GM19025 (cell line): ENCODE measurements around the gene SETD7.

ENCODE experiments used
- ATAC-seq: cut with Tn5 transposase; IDR thresholded peaks from one replicate; pipeline ENCODE4 v1.9.1; 2021; ENCODE audit warnings: mild to moderate bottlenecking, low read depth, moderate library complexity; ENCODE audit not compliant: unreplicated experiment

The SETD7 gene

DNA sequence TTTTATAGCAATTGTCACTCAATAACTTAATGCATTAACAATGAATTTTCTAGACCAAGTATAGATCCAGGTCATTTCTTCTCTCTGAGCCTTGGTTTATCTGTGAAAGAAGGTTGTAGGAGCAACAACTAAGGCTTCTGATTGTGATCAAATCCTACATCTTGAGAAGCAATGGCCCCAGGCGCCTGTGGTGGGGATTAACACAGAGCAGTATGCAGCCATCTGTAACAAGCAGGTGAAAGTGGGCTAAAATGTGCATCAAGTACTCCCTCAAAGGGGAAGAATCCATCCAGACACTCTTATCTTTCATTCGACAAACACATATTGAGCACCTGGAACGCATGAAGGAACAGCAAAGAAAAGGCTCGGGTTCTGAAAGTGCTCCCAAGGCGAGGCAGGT, 19.1 kb upstream of the SETD7 start:
- ATAC-seq: no peak

GRCh38 chr4:139574641-139575040, 18.6 kb upstream of the SETD7 start:
- ATAC-seq: no peak

DNA sequence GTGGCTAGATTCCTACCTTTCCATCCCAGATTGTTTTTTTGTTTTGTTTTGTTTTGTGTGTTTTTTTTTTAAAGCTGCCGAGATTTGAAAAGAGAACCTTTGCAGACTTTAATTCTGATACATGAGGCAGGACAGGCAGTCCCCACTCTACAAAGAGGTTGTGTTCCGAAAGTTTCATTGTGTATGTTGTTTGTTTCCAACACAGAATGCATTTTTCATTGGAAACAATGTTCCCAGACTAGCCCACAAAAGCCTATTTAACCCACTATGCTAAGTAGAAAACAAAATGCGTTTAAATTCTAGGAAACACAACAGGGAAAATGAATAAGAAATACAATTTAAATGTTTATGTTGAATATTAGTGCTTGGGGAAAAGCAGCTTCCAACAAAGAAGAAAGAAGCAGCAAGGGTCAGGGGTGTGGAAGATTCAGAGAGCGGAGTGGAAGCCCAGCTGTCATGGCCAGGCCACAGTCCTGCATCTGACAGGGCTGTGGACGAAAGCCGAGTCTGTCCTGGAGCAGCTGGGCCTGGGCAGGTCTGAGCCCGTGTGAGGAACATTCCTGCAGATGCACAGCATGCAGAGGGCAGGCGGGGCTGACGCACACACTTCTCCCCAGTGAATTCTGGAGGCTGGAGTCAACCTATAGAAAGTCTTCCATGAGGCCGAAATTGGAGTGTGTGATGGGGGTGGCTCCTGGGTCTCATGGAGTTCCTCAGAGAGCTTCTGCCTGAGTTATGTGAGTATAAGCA, 12.4 kb upstream of the SETD7 start:
- ATAC-seq: no peak

DNA sequence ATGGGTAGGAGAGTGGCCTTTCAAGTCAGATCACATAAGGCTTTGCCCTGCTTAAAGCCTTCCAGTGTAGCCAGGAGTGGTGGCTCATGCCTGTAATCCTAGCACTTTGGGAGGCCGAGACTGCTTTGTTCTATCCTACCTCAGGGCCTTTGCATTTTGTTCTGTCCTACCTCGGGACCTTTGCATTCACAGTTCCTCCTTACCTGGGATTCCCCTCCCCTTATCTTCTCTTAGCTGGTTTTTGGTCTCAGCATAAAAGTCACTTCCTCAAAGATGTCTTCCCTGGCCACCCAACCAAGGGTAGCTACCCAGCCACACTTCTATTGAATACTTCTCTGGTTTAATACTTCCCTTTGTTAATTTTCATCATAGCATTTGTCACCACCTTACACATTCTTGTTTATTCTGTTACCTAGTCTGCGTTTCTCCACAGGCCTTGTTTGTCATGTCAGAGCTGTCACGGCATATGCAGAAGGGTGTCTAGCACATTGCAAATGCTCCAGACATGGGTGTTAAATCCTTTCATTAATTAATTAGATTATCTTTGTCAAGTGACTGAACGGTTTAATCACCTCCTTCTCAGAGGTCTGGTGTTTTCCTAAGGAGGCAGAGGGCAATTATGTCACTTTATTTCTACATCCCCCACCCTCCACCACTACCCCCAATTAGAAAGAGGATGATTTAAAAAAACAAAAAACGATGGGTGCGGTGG, 11.3 kb upstream of the SETD7 start:
- no peak for ATAC-seq

GRCh38 chr4:139564502-139564901, 8.5 kb upstream of the SETD7 start:
- ATAC-seq: no peak

DNA sequence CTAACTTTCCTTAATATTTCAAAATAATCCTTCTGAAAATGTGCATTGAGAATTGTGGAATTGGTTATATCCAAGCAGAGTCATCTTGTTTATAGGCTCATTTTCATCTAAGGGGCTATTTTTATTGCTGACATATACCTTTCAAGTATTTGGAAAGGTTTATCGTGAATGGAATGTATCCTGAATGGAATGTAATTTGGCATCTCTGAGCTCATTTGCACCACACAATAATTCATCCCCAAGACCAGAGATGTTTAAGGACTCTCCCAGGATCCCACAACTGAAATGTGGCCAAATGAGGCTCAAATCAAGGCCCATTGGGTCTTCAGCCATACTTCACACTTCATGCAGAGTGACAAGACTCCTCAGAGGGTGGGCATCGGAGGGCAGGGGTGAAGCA, 7.5 kb upstream of the SETD7 start:
- no peak for ATAC-seq

- ATAC-seq: no peak
These were observed 6.8 kb upstream of the SETD7 start for GRCh38 chr4:139562839-139563238.

DNA sequence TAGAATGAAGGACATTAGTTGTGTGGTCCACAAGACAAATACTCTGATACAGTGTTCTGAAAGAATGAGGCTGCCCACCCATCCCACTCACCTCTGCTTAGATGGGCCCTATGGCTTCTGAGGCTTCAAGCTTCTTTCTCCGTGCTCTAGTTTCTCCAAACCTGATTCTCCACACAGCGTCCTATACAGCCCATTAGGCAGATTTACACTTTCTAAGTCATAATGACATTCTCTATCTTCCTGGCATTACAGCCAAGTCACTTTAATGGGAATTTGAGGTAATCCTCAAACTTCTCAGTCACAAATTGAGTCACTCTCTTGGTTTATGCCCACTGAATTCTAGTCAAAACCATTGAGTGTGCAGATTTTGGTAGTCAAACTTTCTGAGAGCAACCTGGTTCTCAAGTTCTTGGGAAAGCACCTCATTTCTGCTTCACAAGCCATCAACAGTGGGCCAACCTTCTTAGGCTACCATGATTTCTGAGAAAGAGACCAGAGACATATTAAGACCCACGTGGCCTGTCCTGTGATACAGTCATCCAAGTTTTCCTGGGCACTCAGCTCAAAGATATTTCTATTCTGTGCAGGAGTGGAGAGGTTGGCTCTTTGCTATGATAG, 6.2 kb upstream of the SETD7 start:
- no peak for ATAC-seq

DNA sequence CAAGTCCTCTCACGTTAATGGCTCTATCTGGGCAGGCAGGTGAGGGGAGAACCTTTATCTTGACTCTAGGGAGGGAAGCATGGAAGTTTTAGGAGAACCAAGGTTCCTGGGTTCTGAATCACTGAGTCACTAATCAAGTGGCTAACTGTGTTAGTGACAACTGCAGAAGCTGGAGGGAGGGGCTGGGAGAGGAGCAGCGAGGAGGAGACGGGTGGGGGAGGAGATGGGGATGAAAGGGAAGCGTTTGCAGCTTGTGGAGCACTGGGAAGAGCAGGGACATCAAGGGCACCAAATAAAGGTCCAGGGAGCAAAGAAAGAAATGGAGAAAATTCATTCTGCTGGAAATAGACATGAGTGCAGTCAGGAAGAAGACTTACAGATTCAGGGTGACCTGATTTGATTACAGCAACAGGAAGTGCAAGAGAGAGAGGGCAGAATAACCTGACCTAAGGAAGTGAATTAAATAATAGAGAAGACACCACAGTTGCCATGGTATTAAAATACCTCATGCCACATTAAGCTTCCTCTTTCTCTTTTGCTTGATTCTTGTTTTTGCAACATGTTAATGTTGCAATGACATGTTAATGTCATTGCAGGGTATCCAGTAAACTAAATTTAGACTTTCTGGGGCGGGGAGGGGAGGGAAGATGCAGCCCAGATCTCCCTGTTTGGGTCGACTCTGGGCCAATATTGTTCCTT, 4.5 kb upstream of the SETD7 start:
- no peak for ATAC-seq

GRCh38 chr4:139559687-139560086, 3.7 kb upstream of the SETD7 start:
- no peak for ATAC-seq

DNA sequence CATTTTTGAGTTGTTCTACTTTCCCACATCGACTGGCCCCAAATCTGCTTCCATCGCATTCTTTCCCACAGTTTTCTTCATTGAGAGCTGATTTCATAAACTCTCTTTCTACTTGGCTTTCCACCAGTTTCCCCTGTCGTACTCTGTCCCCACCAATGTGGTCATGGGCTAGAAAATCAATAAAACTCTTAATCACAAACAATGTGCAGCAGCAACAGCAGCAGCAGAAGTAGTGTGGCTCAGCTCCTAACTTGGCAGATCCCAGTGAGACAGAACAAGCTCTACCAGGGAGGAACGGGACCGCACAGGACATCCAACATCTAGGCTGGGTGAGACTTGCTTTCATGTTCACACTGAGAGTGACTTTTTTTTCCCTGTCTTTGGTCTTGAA, 3.1 kb upstream of the SETD7 start:
- no peak for ATAC-seq

DNA sequence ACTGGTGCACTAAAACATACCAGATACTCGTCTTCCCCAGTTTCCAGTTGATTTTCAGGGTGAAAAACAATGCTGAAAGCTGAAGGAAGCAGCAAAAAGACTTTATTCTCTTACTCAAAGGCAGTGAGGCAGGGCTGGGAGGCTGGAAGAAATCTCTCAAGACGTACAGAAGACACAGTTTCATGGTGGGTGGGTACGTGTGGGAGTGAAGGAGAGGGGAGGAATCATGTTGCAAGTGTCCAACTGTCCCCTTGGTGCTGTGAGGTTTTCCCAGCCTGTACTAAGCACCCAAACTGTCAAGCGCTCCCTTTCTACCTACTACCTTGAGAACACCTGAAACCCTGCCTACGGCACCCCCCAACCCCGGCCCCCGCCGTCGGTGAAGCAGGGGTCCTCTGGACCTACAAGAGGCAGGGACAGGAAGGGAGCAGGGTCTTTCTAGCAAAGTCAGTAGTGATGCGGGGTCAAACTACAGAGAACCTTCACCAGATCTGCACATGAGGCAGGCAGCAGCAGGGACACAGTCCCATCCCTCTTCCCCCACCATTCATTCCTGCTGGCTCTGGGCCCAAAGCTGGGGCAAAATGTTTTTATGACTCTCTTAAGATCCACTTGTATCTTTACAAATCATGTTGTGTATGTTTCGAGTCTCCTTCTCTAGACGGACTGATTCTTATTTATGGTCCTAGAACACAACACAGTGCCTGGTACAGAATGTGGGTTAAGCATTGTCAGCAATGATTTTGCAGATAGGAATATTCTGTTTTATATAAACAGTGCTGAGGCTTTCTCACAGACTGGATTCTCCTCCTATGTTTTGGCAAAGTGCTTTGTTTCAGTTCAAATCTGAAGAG, 2.4 kb upstream of the SETD7 start:
- ATAC-seq: no peak

DNA sequence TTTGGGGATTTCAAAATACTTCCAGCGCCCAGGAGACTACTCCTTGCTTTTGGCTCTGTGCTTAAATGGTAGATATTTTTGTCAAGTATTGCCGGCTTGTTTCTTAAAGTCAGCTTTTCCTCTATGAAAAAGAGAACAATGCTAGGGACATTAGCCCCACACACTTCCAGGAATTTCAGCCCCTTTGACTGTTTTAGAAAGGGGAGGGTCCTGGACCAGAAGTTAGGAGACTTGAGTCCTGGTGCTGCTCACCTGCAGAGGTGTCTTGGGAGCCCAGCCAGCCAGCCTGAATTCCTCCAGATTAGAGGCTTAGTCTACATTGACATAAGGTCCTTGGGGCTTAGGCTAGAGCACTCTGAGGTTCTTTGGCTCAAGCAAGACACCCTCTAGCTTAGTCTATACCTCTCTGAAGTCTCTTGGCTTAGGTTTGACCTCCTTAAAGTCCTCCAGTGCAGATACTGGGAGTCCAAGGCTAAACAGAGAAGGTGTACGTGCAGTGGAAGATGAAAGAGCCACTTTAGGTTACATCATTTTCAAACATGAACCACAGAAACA, 1.6 kb upstream of the SETD7 start:
- no peak for ATAC-seq

GRCh38 chr4:139556724-139557555, 921 bp upstream of the SETD7 start:
- ATAC-seq: no peak

- no peak for ATAC-seq
These were observed 331 bp downstream of the SETD7 start for GRCh38 chr4:139555705-139556070.

GRCh38 chr4:139554893-139555704, 920 bp downstream of the SETD7 start:
- no peak for ATAC-seq

DNA sequence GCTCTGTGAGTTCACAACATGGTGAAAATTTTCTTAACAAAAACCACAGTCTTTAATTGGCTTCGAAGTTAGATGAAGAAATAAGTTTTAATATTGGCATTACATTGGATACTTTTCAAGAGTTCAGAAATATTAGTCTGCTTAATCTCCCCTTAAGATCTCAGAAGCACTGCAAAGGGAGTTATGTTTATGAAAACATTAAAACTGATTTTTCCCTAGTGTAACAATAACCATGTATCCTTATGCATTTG, 1.5 kb downstream of the SETD7 start:
- ATAC-seq: no peak

DNA sequence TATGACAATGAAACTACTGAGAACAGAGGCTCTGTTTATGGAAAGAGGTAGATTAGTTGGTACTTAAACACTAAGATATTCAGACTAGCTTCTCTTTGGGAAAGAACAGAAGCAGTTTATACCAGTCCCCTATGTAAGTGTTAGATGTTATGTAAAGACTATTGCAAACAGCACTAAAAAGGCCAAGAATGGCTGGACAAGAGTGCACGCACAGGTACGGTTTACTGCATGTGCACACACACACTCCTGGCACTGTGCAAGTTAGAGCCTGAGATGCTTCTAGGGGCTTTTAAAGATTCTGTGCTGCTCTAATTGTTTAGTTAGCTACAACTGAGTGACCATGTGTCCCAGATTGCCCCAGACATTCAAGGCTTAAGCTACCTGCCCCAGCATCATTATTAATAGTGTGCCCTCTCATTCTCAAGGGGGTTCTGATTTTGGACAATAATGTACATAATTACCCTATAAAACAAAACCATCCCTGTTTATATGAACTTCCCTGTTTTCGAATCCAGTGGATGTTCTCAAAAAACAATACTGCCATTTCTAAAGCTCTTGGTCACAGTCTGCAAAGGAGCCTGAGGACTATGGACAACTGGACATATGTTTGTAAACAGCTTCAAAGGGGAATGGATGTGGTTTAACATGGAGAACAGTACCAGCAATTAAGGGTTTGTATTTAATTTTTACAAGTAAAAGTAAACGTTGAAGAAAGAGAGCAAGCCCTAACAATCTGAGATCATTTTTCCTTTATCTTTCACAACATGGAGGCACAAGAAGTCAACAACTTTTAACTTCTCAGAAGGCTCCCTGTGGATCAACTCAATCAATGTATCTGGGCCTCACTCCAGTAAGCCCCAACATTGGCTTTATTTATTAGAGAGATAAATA, 2.0 kb downstream of the SETD7 start:
- no peak for ATAC-seq
